H9 (cell line): ENCODE results near the gene TIMP1. TPM values are rescaled to one million over a fixed set of nuclear protein-coding genes. Genes with fewer than 3 reads are reported as not detected.
A peak's percentile ranks its signal among the peaks of the same experiment; 100 is the strongest.

Experiments
- DNase-seq: peaks from one replicate; pipeline ENCODE4 v3.0.0-alpha.2; 2017
- H2AFZ ChIP-seq: one replicate; pipeline ENCODE4 v1.6.1; 2013; ENCODE audit warnings: mild to moderate bottlenecking, low read length, control low read depth, moderate library complexity
- H2AK5ac ChIP-seq: 2 replicates; pipeline ENCODE4 v1.6.1; 2013; ENCODE audit warnings: low read length, control low read depth, mixed read lengths; ENCODE audit not compliant: insufficient read length
- H2BK120ac ChIP-seq: one replicate; pipeline ENCODE4 v1.6.1; 2013; ENCODE audit warnings: low read depth, mild to moderate bottlenecking, low read length, control low read depth, inconsistent platforms; ENCODE audit not compliant: poor library complexity, severe bottlenecking
- H2BK12ac ChIP-seq: 2 replicates; pipeline ENCODE4 v1.6.1; 2013; ENCODE audit warnings: low read length, control low read depth, mixed read lengths, low read depth; ENCODE audit not compliant: insufficient read length
- H2BK15ac ChIP-seq: 2 replicates; pipeline ENCODE4 v1.6.1; 2013; ENCODE audit warnings: low read depth, low read length, control low read depth
- H2BK20ac ChIP-seq: one replicate; pipeline ENCODE4 v1.6.1; 2013; ENCODE audit warnings: low read depth, mild to moderate bottlenecking, low read length, control low read depth, inconsistent platforms; ENCODE audit not compliant: poor library complexity, severe bottlenecking
- H2BK5ac ChIP-seq: 2 replicates; pipeline ENCODE4 v1.6.1; 2013; ENCODE audit warnings: low read length, control low read depth, mixed read lengths; ENCODE audit not compliant: insufficient read length
- H3K14ac ChIP-seq: 2 replicates; pipeline ENCODE4 v1.6.1; 2013; ENCODE audit warnings: low read length, control low read depth; ENCODE audit not compliant: insufficient read depth
- H3K18ac ChIP-seq: 2 replicates; pipeline ENCODE4 v1.6.1; 2013; ENCODE audit warnings: low read depth, mild to moderate bottlenecking, mixed read lengths, low read length, control low read depth; ENCODE audit not compliant: insufficient read length
- H3K23ac ChIP-seq: 2 replicates; pipeline ENCODE4 v1.6.1; 2013; ENCODE audit warnings: low read length, control low read depth, mixed read lengths, low read depth; ENCODE audit not compliant: insufficient read length
- H3K23me2 ChIP-seq: 2 replicates; pipeline ENCODE4 v1.6.1; 2013; ENCODE audit warnings: low read depth, mild to moderate bottlenecking, mixed read lengths, low read length, control low read depth; ENCODE audit not compliant: insufficient read length, poor library complexity, severe bottlenecking
- H3K27ac ChIP-seq: 2 replicates; pipeline ENCODE4 v1.5.1; 2013; ENCODE audit warnings: low read length, control low read depth, mixed read lengths, low read depth; ENCODE audit not compliant: insufficient read length
- H3K27me3 ChIP-seq: 2 replicates; pipeline ENCODE4 v1.6.1; 2013; ENCODE audit warnings: low read length, control low read depth, inconsistent platforms; ENCODE audit not compliant: insufficient read depth
- H3K4ac ChIP-seq: 2 replicates; pipeline ENCODE4 v1.6.1; 2013; ENCODE audit warnings: low read depth, mild to moderate bottlenecking, control low read depth, inconsistent platforms, low read length, moderate library complexity
- H3K4me1 ChIP-seq: 2 replicates; pipeline ENCODE4 v1.6.1; 2013; ENCODE audit warnings: low read length, control low read depth, inconsistent platforms; ENCODE audit not compliant: insufficient read depth
- H3K4me2 ChIP-seq: 2 replicates; pipeline ENCODE4 v1.6.1; 2013; ENCODE audit warnings: low read length, control low read depth, mixed read lengths; ENCODE audit not compliant: insufficient read length, insufficient read depth
- H3K56ac ChIP-seq: 2 replicates; pipeline ENCODE4 v1.6.1; 2013; ENCODE audit warnings: low read depth, mild to moderate bottlenecking, mixed read lengths, low read length, control low read depth; ENCODE audit not compliant: insufficient read length
- H3K79me1 ChIP-seq: 2 replicates; pipeline ENCODE4 v1.6.1; 2013; ENCODE audit warnings: low read depth, mild to moderate bottlenecking, moderate library complexity, low read length, control low read depth, inconsistent platforms; ENCODE audit not compliant: insufficient read depth, poor library complexity, severe bottlenecking
- H3K79me2 ChIP-seq: 2 replicates; pipeline ENCODE4 v1.6.1; 2013; ENCODE audit warnings: low read length, control low read depth, inconsistent platforms; ENCODE audit not compliant: insufficient read depth
- H3K9ac ChIP-seq: 2 replicates; pipeline ENCODE4 v1.6.1; 2013; ENCODE audit warnings: low read length, control low read depth, mixed read lengths; ENCODE audit not compliant: insufficient read length; ENCODE audit errors: extremely low read depth
- H3K9me3 ChIP-seq: one replicate; pipeline ENCODE4 v1.6.1; 2013; ENCODE audit warnings: low read depth, low read length, inconsistent platforms; ENCODE audit not compliant: control insufficient read depth
- H3T11ph ChIP-seq: one replicate; pipeline ENCODE4 v1.6.1; 2013; ENCODE audit warnings: mild to moderate bottlenecking, low read length, control low read depth, inconsistent platforms
- H4K20me1 ChIP-seq: one replicate; pipeline ENCODE4 v1.6.1; 2013; ENCODE audit not compliant: control insufficient read depth, insufficient read length, insufficient read depth
- H4K5ac ChIP-seq: 2 replicates; pipeline ENCODE4 v1.6.1; 2013; ENCODE audit warnings: low read depth, mild to moderate bottlenecking, mixed read lengths, low read length, control low read depth; ENCODE audit not compliant: insufficient read length
- H4K8ac ChIP-seq: replicated peaks from 2 replicates; pipeline ENCODE4 v1.6.1; 2013; ENCODE audit warnings: low read length, control low read depth, mixed read lengths, low read depth; ENCODE audit not compliant: insufficient read length
- H4K91ac ChIP-seq: 2 replicates; pipeline ENCODE4 v1.6.1; 2013; ENCODE audit warnings: low read depth, mild to moderate bottlenecking, moderate library complexity, mixed read lengths, low read length, control low read depth; ENCODE audit not compliant: insufficient read length
- H3K27ac Mint-ChIP-seq, 3 experiments: 2 replicates in 2 of 3; 3 replicates in 1 of 3; pipeline ENCODE4 v1.8.0; 2020 to 2021; ENCODE audit warnings: mixed read lengths in 3 of 3, mild to moderate bottlenecking in 1 of 3, moderate library complexity in 1 of 3
- H3K27me3 Mint-ChIP-seq: 2 replicates; pipeline ENCODE4 v1.8.0; 2021; ENCODE audit warnings: low read depth, mild to moderate bottlenecking, moderate library complexity, mixed read lengths
- H3K36me3 Mint-ChIP-seq, 3 experiments: 2 replicates in 2 of 3; 3 replicates in 1 of 3; pipeline ENCODE4 v1.8.0; 2020 to 2021; ENCODE audit warnings: low read depth in 3 of 3, mixed read lengths in 3 of 3; ENCODE audit not compliant: insufficient read depth in 1 of 3
- H3K4me1 Mint-ChIP-seq, 2 experiments: 2 replicates each; pipeline ENCODE4 v1.8.0; 2020; ENCODE audit warnings: mixed read lengths in 2 of 2
- H3K4me3 Mint-ChIP-seq, 2 experiments: 2 replicates in 1 of 2; 3 replicates in 1 of 2; pipeline ENCODE4 v1.8.0; 2020 to 2021; ENCODE audit warnings: mild to moderate bottlenecking in 2 of 2, mixed read lengths in 2 of 2, moderate library complexity in 1 of 2
- H3K9me3 Mint-ChIP-seq, 2 experiments: 2 replicates in 1 of 2; 3 replicates in 1 of 2; pipeline ENCODE4 v1.8.0; 2020; ENCODE audit warnings: mild to moderate bottlenecking in 2 of 2, mixed read lengths in 2 of 2, moderate library complexity in 1 of 2
- CTCF ChIP-seq: fragments of 200-600 bp; sonication (generic); conservative IDR thresholded peaks from 3 replicates; pipeline ENCODE4 v1.8.0; 2021; ENCODE audit warnings: antibody characterized with exemption, mild to moderate bottlenecking
- WGBS: extraction: QIAGEN DNeasy Blood & Tissue Kit; methylation state at CpG from one replicate; pipeline ENCODE4 v1.1.7; 2013; ENCODE audit warnings: missing lambda C conversion rate, low lambda C conversion rate, mixed read lengths; ENCODE audit not compliant: insufficient read length; ENCODE audit errors: extremely low coverage; 5-methylcytosine and 5-hydroxymethylcytosine counted together
- total RNA-seq: library from RNA; stranded (reverse); gene quantifications from 2 replicates; pipeline ENCODE4 v1.2.1, GENCODE V29; 2021

The TIMP1 gene
- total RNA-seq, 1 experiment from 2014 or later, result 65.1 TPM

GRCh38 chrX:47595716-47596251 lies 13.5 kb downstream of the TIMP1 start:
- no peak overlapping the region for H3T11ph ChIP-seq
- H3K23ac ChIP-seq, result no peak overlapping the region
- no peaks in the 10 kb centered on the region for H3K79me2 ChIP-seq
- no peak overlapping the region for H2BK12ac ChIP-seq
- peaks cover 10% of the 10 kb centered on the region for H3K9me3 ChIP-seq
- H3K27ac ChIP-seq, result no peak overlapping the region
- no peak overlapping the region for H2AFZ ChIP-seq
- DNase-seq, result no peak
- no peak overlapping the region for H4K5ac ChIP-seq
- no peak overlapping the region for H3K4ac ChIP-seq
- H2BK15ac ChIP-seq, result no peak overlapping the region
- H3K23me2 ChIP-seq, result no peaks in the 10 kb centered on the region
- H3K4me2 ChIP-seq, result no peak overlapping the region
- Mint-ChIP-seq H3K27ac (0 out of 7 replicates have a peak overlapping the region, but pooled peaks of 1 of the 3 experiments have one; percentile 37), H3K9me3 (peaks cover 50 to 65% of the 10 kb centered on the region in 2 experiments), H3K27me3 (no peaks in the 10 kb centered on the region), H3K4me1 (no peaks in the 10 kb centered on the region; a peak in 1 of 4 replicates), H3K36me3 (peaks cover 6 to 8% (median 7%) of the 10 kb centered on the region in 3 experiments; a peak in 4 of 7 replicates), H3K4me3 (no peak overlapping the region)
- H3K27me3 ChIP-seq, result no peaks in the 10 kb centered on the region
- no CpG with 5 or more reads among the region's 1 CpG for WGBS
- no peak overlapping the region for H2BK20ac ChIP-seq
- H3K14ac ChIP-seq, result no peak overlapping the region
- TF ChIP-seq CTCF, result no peak
- H4K8ac ChIP-seq, result no peak overlapping the region
- H3K18ac ChIP-seq, result no peak overlapping the region
- H3K9ac ChIP-seq, result no peak overlapping the region
- no peaks in the 10 kb centered on the region for H3K79me1 ChIP-seq
- H2AK5ac ChIP-seq, result no peak overlapping the region
- no peaks in the 10 kb centered on the region for H4K20me1 ChIP-seq
- no peak overlapping the region for H4K91ac ChIP-seq
- no peak overlapping the region for H3K56ac ChIP-seq
- H2BK5ac ChIP-seq, result no peak overlapping the region
- H2BK120ac ChIP-seq, result no peak overlapping the region
- H3K4me1 ChIP-seq, result no peaks in the 10 kb centered on the region
